Osteoblast (primary cell): ENCODE data around the gene VTI1A. TPM values are rescaled to one million over a fixed set of nuclear protein-coding genes. Genes with fewer than 3 reads are reported as not detected.
A peak's percentile ranks its signal among the peaks of the same experiment; 100 is the strongest.

Source experiments
- DNase-seq: peaks from one replicate; pipeline ENCODE4 v3.0.0; 2011; ENCODE audit warnings: low spot score, mixed read lengths; ENCODE audit not compliant: insufficient read length; ENCODE audit errors: missing footprints
- H2AFZ ChIP-seq: 2 replicates; pipeline ENCODE4 v1.6.0; 2011; ENCODE audit warnings: mild to moderate bottlenecking, low read length
- H3K27ac ChIP-seq: 2 replicates; pipeline ENCODE4 v1.5.1; 2011; ENCODE audit warnings: mild to moderate bottlenecking, low read depth, low read length, moderate library complexity
- H3K27me3 ChIP-seq: 2 replicates; pipeline ENCODE4 v1.6.0; 2012; ENCODE audit warnings: mild to moderate bottlenecking, control low read depth, inconsistent platforms, low read length, moderate library complexity; ENCODE audit not compliant: insufficient read depth
- H3K36me3 ChIP-seq: 2 replicates; pipeline ENCODE4 v1.5.1; 2011; ENCODE audit warnings: mild to moderate bottlenecking, low read length, control low read depth, moderate library complexity; ENCODE audit not compliant: insufficient read depth
- H3K4me1 ChIP-seq: 2 replicates; pipeline ENCODE4 v1.5.1; 2011; ENCODE audit warnings: mild to moderate bottlenecking, low read length, control low read depth, moderate library complexity; ENCODE audit not compliant: insufficient read depth
- H3K4me2 ChIP-seq: 2 replicates; pipeline ENCODE4 v1.6.0; 2011; ENCODE audit warnings: mild to moderate bottlenecking, low read length; ENCODE audit not compliant: insufficient read depth
- H3K4me3 ChIP-seq: fragments of 200-600 bp; sonication (generic); 3 replicates; pipeline ENCODE4 v1.5.1; 2012; ENCODE audit warnings: mild to moderate bottlenecking, low read length, inconsistent platforms; ENCODE audit not compliant: insufficient read depth
- H3K79me2 ChIP-seq: 2 replicates; pipeline ENCODE4 v1.6.0; 2012; ENCODE audit warnings: mild to moderate bottlenecking, low read length, control low read depth, inconsistent platforms; ENCODE audit not compliant: insufficient read depth
- H3K9me3 ChIP-seq: 2 replicates; pipeline ENCODE4 v1.5.1; 2011; ENCODE audit warnings: low read depth, low read length, control low read depth
- H4K20me1 ChIP-seq: 2 replicates; pipeline ENCODE4 v1.6.0; 2012; ENCODE audit warnings: mild to moderate bottlenecking, low read length, control low read depth; ENCODE audit not compliant: insufficient read depth
- CTCF ChIP-seq: IDR thresholded peaks from 2 replicates; pipeline ENCODE4 v1.5.1; 2011; ENCODE audit warnings: mild to moderate bottlenecking, low read depth, low read length, moderate library complexity; ENCODE audit errors: extremely low read depth
- total RNA-seq: library from RNA; depleted of rRNA; stranded (reverse); fragments of >200 nt; gene quantifications from 2 replicates; pipeline ENCODE4 v1.2.3, GENCODE V29; 2012

The VTI1A gene
- total RNA-seq, 1 donor, result 34.7 TPM

GRCh38 chr10:112782200-112782907, 335.3 kb downstream of the VTI1A start:
- H3K79me2 ChIP-seq, result no peaks in the 10 kb centered on the region
- H3K36me3 ChIP-seq, result no peaks in the 10 kb centered on the region
- no peak overlapping the region for H2AFZ ChIP-seq
- no peak for DNase-seq
- H4K20me1 ChIP-seq, result no peaks in the 10 kb centered on the region
- H3K4me2 ChIP-seq, result no peak overlapping the region
- H3K27me3 ChIP-seq, result no peaks in the 10 kb centered on the region
- H3K9me3 ChIP-seq, result no peaks in the 10 kb centered on the region
- H3K4me1 ChIP-seq, result no peaks in the 10 kb centered on the region
- no peak for TF ChIP-seq CTCF
- no peak overlapping the region for H3K27ac ChIP-seq
- no peak overlapping the region for H3K4me3 ChIP-seq

DNA sequence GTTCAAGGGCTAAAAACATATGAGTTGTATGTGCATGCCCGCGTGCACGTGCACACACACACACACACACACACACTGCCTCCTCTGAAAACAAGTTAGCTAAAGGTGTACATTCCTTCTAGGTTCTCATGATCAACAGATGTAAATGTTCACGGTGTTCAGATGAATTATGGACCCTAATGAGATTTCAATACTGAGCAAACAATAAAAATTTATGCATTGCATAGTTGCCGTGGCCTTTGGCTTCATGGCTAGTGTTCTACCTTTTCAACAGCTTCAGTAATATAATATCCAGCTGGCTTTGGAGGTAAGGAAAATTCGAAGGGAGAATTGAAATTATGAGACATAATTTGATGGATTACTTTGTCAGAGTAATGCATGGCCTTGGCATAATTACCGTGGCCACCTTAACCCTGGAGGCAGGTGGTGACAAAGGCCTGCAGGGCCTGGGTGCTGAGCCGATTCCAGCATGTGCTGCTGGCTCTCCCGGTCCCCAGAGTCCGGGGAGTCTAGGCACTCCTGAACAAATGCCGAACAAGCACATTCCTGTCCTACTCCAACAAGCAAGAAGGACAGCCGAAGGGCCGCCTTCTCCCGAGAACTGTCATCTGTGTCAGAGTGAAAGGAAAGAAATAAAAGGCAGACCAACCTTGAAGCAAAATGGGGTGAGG, 336.5 kb downstream of the VTI1A start:
- no peak for TF ChIP-seq CTCF
- no peak overlapping the region for H3K4me2 ChIP-seq
- no peak overlapping the region for H2AFZ ChIP-seq
- no peak overlapping the region for H3K4me3 ChIP-seq
- no peak for DNase-seq
- H3K27ac ChIP-seq, result no peak overlapping the region
- H3K4me1 ChIP-seq, result no peaks in the 10 kb centered on the region
- no peaks in the 10 kb centered on the region for H3K36me3 ChIP-seq
- no peaks in the 10 kb centered on the region for H4K20me1 ChIP-seq
- no peaks in the 10 kb centered on the region for H3K27me3 ChIP-seq
- H3K79me2 ChIP-seq, result no peaks in the 10 kb centered on the region
- no peaks in the 10 kb centered on the region for H3K9me3 ChIP-seq

GRCh38 chr10:112784022-112784461, 337.0 kb downstream of the VTI1A start:
- H2AFZ ChIP-seq, result no peak overlapping the region
- H3K27ac ChIP-seq, result no peak overlapping the region
- H3K36me3 ChIP-seq, result no peaks in the 10 kb centered on the region
- no peaks in the 10 kb centered on the region for H3K27me3 ChIP-seq
- no peaks in the 10 kb centered on the region for H4K20me1 ChIP-seq
- no peak overlapping the region for H3K4me3 ChIP-seq
- H3K4me1 ChIP-seq, result no peaks in the 10 kb centered on the region
- no peak for TF ChIP-seq CTCF
- no peaks in the 10 kb centered on the region for H3K79me2 ChIP-seq
- no peak overlapping the region for H3K4me2 ChIP-seq
- DNase-seq, result no peak
- H3K9me3 ChIP-seq, result no peaks in the 10 kb centered on the region

DNA sequence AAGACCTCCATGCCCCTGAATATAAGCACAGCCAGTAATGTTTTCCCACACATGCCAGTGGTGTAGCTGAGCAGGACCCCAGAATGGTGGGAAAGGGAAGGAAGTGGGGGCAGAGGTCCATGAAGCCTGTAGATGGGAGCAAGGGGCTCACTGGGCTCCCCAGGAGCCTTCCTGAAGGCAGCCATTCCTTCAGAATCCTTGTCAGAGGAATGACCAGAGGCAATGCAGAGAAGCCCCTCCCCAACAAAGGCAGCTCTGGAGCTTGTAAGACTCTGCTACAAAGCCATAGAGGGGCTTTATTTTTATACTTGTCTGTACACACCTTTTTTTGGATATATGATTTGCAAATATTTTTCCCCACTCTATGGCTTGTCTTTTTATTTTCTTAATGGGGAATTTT, 338.1 kb downstream of the VTI1A start:
- Histone ChIP-seq H3K4me2 (no peak overlapping the region), H3K27me3 (no peaks in the 10 kb centered on the region), H3K4me3 (no peak overlapping the region), H3K36me3 (no peaks in the 10 kb centered on the region), H3K4me1 (no peaks in the 10 kb centered on the region), H3K27ac (no peak overlapping the region), H3K79me2 (no peaks in the 10 kb centered on the region), H4K20me1 (no peaks in the 10 kb centered on the region), H2AFZ (no peak overlapping the region), H3K9me3 (no peaks in the 10 kb centered on the region)
- TF ChIP-seq CTCF, result no peak
- DNase-seq, result peak; percentile 47
